ACHN (cell line): ENCODE measurements around the gene LRBA.
A peak's percentile ranks its signal among the peaks of the same experiment; 100 is the strongest.

Experiments
- DNase-seq: peaks from one replicate; pipeline ENCODE4 v3.0.0-alpha.2; 2015
- in situ Hi-C: cut with HindIII; loops from 2 replicates; pipeline ENCODE4 v1.10.0; 2017; ENCODE audit warnings: low sequenced_read_pairs, low pct_ligation_motif_present, low pct_unique_long_range_greater_than_20kb

Gene LRBA

DNA sequence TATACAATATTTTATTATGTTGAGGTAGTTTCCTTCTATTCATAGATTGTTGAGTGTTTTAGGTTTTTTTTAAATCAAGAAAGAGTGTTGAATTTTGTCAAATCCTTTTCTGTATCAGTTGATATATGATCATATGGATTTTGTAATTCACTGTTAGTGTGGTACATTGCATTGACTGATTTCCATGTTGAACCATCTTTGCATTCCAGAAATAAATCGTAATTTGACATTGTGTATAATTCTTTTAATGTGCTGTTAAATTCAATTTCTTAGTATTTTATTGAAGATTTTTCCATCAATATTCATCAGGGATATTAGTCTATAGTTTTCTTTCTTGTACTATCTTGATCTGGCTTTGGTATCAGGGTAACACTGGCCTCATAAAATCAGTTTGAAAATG, 103.8 kb downstream of the LRBA start:
- no peak for DNase-seq
- in situ Hi-C loops: no loop called here

DNA sequence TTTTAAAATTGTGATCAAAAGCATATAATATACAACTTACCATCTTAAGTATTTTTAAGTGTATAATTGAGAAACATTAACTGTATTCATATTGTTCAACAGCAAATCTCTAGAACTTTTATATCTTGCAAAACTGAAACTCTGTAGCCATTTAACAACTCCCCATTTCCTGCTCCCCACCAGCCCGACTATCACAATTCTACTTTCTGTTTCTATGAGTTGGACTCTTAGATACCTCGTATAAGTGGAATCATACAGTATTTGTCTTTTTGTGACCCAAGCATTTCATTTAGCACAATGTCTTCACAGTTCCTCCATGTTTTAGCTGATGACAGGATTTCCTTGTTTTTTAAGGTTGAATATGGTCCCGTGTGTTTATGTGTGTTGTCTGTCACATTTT, 106.0 kb downstream of the LRBA start:
- DNase-seq: no peak
- in situ Hi-C loops: no loop called here

DNA sequence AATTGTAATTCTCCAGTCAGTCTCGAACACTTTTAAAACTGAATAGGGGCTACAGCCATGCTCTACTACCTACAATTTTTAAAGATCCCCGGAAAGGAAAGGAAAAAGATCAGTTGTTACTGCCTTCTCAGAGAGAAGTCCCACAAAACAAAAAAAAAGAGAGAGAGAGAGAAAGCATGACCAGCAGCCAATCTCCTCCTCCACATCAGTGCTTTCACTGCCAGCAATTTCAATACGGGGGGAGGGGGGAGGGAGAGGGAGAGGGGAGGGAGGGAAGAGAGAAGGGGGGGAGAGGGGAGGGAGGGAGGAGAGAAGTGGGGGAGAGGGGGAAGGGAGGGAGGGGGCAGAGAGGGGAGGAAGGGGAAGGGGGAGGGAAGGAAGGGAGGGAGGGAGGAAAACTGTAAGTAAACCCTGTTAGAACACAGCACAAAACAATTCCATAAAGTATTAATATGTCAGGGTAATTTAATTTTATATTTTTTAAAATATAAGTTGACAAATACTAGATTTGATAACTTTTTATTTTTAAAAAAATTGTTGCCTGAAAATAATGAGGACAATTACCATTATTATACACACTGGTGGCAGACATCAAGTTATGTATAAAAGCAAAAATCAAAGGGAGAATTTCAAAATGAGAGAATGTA, 108.0 kb downstream of the LRBA start:
- in situ Hi-C loops: no loop called here
- no peak for DNase-seq

DNA sequence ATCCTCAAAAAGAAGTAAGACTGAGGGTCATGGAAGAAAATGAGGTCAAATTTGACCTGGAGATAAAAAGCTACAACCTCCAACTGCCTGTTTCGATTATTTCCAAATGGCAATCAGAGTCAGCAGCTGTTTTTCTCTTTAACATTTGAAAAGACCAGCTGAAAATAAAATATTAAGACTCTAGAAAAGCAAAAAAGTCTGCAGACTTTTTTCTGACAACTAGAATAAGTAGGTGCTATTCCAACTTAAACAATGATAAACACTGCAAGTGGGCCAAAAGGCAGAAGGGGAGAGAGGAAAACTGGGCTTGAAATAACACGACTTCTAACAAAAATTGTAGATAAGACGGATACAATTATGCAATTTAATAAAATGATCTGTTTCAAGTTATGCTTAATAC, 110.4 kb downstream of the LRBA start:
- DNase-seq: no peak
- in situ Hi-C loops: no loop called here

DNA sequence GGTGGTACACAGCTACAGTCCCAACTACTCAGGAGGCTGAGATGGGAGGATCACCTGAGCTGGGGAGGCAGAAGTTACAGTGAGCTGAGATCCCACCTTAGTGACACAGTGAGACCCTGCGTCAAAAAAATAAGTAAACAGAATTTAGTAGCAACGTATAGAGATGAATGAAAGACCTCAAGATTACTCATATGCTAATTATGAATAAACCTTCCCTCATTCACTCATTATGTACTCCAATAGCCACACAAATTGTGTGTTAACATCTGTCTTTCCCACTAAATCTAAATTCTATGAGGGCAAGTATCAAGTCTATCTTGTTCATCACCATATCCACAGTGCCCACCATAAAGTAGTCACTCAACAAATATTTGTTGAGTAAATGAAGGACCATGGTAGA, 111.5 kb downstream of the LRBA start:
- in situ Hi-C loops: no loop called here

DNA sequence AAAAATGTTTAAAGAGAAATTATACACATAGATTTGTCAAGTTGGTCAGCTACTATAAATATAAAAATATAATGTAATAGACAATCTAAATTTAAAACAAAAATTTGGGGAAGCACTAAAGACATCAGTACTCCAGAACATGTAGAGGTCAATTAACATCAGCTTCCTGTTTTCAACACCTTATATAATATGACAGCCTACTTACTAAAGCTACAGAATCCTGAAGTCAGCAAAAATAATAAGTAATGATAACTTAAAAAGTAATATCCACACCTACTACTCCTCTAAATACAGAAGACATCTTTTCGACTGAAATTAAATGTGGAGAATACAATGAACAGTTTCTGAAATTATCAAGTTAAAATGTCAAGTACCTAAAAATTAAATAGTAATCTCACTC, 118.6 kb downstream of the LRBA start:
- in situ Hi-C loops: no loop called here
- no peak for DNase-seq

More for the DNA sequence above, 111.5 kb downstream of the LRBA start:
- no peak for DNase-seq

DNA sequence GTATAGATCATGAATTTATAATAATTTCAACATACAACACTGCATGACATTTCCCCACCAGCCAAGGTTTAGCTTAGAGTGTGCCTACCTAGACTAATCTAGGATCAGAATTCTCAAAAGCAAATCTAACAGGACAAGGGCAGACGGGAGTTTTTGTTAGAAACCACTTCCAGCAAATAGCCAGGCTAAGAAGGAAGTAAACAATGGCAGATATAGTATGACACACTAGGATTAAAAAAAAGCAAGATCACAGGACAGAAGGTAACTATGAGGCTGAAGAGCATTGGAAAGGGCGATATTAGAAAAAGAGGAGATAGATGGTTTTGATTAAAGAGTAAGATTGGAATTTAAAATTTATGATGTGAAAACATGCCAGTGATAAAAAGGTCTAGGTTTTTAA, 124.8 kb downstream of the LRBA start:
- in situ Hi-C loops: no loop called here

DNA sequence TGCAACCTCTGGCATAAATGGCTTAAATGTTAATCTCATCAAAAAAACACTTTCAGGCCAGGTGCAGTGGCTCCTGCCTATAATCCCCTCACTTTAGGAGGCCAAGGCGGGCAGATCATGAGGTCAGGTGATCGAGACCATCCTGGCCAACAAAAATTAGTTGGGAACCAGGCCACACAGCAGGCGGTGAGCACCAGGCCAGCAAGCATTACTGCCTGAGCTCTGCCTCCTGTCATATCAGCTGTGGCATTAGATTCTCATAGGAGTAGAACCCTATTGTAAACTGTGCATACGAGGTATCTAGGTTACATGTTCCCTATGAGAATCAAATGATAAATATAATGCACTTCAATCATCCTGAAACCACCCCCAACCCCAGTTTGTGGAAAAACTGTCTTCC, 125.8 kb downstream of the LRBA start:
- in situ Hi-C loops: no loop called here
- DNase-seq: no peak

More for the DNA sequence above, 124.8 kb downstream of the LRBA start:
- no peak for DNase-seq

DNA sequence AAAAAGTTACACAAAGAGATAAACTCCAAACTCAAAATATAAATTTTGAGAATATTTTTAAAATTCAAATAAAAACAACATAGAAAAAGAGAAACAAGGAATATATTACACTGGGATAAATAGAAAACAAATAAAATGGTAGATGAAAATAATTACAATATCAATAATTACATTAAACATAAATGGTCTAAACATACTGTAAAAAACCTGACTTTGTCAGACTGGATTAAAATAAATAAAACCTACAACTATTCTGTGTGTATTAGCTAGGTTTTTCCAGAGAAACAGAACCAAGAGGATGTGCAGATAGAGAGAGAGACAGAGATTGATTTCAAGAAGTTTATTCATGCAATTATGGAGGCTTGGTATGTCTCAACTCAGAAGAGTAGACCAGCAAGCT, 126.5 kb downstream of the LRBA start:
- DNase-seq: no peak
- in situ Hi-C loops: no loop called here

DNA sequence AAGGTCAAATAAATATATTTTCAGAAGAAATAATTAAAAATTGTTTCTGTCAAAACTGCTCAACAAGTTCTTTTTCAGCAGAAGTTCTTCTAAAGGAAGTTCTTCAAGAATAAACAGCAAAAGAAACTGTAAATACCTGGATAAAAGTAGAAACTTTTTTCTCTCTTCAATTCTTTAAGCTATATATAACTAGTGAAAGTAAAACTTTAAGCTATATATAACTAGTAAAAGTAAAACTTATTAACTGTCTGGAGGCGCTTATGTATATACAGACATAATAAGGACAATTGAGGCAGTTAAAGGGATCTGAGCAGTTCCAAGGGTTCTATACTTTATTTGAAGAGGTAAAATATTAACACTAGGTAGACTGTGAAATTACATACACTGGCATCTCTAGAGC, 126.9 kb downstream of the LRBA start:
- no peak for DNase-seq
- in situ Hi-C loops: no loop called here

DNA sequence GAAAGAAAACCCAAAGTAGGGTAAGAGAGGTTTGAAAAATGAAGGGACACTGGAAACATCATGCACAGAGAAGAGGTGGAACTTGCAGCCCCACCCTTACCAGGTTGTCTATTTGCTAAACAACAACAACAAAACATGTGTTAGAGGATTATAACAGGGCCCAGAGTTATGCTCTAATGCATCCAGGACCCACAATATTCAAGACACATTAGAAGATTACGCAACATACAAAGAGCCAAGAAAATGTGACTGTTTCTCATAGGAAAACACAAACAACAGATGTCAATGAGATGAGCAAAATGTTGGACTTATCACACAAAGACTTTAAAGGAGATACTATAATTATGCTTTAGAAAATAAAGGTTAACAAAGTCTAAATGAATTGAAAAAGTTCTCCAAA, 128.5 kb downstream of the LRBA start:
- peak; percentile 14 for DNase-seq
- in situ Hi-C loops: no loop called here

DNA sequence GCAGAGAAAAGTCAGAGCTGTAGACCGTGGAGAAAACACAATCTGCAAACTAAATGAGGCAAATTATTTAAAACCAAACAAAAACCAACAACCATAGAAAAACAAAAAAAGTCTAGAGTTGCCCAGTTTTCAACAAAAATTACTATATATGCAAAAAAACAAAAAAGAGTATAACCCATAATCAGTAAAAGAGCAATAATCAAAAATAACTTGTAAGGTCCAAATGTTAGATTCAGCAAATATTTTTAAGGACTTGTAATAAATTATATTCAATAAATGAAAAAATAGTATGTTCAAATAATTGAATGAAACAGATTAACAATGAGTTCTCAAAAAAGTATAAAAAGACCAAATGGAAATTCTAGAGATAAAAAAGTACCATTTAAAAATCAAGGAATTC, 130.5 kb downstream of the LRBA start:
- DNase-seq: no peak
- in situ Hi-C loops: no loop called here

DNA sequence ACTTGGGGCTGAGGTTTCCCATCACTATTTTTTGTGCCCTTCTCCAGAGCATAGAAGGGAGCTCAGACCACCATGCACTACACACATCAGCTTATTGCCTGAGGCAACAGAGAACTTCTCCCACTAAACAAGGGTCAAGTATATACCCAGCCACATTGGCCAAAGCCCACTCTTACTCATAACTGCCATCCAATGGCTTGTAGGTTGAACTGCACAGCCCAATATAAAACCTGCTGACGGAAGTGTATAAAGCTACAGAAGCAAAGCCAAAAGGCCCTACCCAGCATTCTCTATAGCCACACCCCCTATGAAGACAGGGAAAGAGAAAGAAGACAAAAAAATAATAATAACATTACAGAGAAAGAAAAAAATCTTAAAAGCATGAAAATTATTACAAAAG, 139.7 kb downstream of the LRBA start:
- peak; percentile 33 for DNase-seq
- in situ Hi-C loops: no loop called here

DNA sequence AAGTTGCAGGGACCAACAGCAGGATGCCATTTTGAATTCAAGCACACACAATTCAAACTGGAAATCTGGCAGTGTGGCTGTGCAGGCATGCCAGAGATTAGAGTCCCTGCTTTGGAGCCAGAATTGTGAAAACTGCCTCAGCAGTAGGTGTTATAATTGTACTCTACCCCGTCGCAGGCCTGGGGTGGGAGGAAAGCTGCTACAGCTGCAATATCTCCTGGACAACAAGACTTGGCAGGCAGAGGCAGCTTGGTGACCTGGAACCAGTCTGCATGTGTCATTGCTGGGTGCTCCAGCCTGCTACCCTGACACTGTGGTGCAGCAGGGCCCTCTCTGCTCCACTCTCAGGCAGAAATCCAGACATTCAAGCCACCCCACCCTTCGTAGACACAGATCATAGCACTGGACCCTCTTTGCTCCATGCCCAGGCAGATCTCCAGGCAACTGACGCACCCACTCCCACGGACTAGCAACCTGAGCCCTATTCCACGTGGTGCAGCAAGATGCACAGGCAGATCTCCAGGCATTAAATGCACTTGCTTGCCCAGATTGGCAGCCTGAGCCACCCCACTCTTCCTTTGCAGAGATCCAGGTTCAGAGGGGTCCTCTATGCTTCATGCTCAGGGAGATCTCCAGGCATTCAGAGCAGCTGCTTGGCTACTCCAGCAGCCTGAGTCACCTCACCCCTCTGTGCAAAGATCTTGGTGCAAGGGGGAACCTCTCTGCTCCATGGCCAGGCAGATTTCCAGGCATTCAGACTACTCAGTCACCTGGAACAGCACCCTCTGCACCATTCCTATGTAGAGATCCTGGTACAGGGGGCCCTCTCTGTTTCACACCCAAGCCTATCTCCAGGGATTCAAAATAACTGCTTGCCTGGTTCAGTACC, 140.5 kb downstream of the LRBA start:
- in situ Hi-C loops: loop anchor here (25.0 kb wide), 1 partner anchor 587 kb away; no protein-coding TSS in a partner anchor
- DNase-seq: peak; percentile 78

DNA sequence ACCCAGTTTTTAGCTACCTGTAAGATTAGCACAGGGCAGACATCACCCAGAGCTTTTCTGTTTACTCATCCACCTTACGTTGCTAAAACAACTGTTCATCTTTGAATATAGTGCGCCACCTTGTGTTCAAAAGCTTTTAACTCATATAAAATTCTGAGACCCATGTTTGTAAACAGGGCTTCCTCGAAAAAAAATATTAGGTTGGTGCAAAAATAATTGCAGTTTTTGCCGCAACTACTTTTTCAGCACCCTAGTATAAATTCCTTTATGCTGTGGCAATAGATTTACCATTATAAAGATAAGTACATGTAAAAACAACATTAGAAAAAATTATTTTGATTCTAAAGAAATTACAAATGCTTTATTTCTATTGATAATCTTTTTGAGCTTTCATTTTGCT, 147.9 kb downstream of the LRBA start:
- in situ Hi-C loops: loop anchor here (25.0 kb wide), 1 partner anchor 580 kb away; no protein-coding TSS in a partner anchor
- peak; percentile 85 for DNase-seq

DNA sequence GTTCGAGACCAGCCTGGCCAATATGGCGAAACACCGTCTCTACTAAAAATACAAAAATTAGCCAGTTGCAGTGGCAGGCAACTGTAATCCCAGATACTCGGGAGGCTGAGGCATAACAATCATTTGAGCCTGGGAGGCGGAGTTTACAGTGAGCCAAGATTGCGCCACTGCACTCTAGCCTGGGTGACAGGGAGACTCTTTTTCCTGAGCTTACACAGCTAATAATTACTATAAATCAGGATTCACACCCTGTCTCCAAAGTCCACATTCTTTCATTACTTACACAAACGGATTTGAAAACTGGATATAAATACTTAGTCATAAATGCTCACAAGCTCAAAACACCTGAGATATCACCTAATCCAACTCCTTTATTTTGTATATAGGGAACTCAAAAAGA, 151.6 kb downstream of the LRBA start:
- DNase-seq: no peak
- in situ Hi-C loops: loop anchor here (25.0 kb wide), 1 partner anchor 576 kb away; no protein-coding TSS in a partner anchor

DNA sequence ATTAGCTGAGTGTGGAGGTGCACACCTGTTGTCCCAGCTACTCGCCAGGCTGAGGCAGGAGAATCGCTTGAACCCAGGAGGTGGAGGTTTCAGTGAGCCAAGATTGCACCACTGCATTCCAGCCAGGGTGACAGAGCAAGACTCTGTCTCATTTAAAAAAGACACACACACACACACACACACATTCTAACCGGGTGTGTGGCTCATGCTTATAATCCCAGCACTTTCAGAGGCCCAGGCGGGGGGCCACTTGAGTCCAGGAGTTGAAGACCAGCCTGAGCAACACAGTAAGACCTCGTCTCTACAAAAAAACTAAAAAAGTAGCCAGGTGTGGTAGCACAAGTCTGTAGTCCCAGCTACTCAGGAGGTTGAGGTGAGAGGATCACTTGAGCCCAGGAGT, 152.3 kb downstream of the LRBA start:
- DNase-seq: no peak
- in situ Hi-C loops: loop anchor here (25.0 kb wide), 1 partner anchor 576 kb away; no protein-coding TSS in a partner anchor

DNA sequence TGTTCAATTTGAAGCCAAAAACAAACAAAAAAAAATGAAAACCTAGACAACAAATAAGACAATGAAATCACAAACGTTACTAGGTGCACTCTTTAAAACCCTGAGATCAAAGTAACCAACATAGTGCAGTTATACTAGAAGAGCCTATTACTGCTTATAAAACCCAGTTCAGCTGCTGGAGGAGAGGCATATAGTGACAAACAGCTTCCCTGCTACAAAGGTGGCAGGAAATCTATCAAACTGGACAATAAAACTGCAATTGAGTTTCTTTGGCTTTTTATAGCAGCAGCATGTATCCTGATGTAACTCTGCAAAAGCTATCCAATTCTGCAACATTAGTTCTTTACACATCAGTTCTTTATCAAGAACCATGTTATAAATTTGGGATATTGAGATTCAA, 155.6 kb downstream of the LRBA start:
- no peak for DNase-seq
- in situ Hi-C loops: loop anchor here (25.0 kb wide), 1 partner anchor 572 kb away; no protein-coding TSS in a partner anchor

DNA sequence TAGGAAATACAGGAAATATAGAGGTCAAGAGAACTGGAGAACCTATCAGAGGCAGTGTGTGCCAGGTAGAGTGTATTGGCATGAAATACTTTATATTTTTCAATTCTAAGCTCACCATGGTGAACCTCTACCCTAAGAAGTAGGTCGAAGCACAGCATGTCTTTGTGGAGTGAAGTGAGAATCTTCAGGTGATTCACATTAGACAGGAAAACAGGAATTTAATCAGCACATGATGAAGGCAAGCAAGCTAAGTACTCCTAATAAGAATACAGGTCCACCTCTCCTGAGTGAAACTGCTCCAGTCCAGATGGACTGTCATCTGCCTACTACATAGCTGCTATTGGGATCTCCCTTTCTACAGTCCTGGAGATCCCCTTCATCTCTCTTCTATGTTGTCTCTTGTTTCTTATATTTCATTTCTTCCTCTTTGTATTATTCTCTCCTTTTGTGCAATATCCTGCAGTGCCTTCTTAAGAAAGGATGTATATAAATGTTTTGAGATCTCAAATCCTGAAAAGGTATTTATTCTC, 159.0 kb downstream of the LRBA start:
- DNase-seq: no peak
- in situ Hi-C loops: loop anchor here (25.0 kb wide), 1 partner anchor 569 kb away; no protein-coding TSS in a partner anchor
